HL-60 (cell line): Measurements from ENCODE around the gene RHNO1.

Source experiments
- CTCF ChIP-seq: IDR thresholded peaks from one replicate; pipeline ENCODE4 v1.5.1; 2011; ENCODE audit warnings: low read length, control low read depth, inconsistent platforms; ENCODE audit not compliant: insufficient read depth
- GABPA ChIP-seq: IDR thresholded peaks from 2 replicates; pipeline ENCODE4 v1.6.1; 2012; ENCODE audit warnings: low read depth
- POLR2AphosphoS5 ChIP-seq: IDR thresholded peaks from 2 replicates; pipeline ENCODE4 v1.6.1; 2012; ENCODE audit warnings: low read depth
- REST ChIP-seq: IDR thresholded peaks from 2 replicates; pipeline ENCODE4 v1.6.1; 2012; ENCODE audit warnings: low read depth; ENCODE audit not compliant: insufficient replicate concordance
- SPI1 ChIP-seq: IDR thresholded peaks from 2 replicates; pipeline ENCODE4 v1.6.1; 2012; ENCODE audit warnings: low read depth, mild to moderate bottlenecking, borderline replicate concordance

DNA sequence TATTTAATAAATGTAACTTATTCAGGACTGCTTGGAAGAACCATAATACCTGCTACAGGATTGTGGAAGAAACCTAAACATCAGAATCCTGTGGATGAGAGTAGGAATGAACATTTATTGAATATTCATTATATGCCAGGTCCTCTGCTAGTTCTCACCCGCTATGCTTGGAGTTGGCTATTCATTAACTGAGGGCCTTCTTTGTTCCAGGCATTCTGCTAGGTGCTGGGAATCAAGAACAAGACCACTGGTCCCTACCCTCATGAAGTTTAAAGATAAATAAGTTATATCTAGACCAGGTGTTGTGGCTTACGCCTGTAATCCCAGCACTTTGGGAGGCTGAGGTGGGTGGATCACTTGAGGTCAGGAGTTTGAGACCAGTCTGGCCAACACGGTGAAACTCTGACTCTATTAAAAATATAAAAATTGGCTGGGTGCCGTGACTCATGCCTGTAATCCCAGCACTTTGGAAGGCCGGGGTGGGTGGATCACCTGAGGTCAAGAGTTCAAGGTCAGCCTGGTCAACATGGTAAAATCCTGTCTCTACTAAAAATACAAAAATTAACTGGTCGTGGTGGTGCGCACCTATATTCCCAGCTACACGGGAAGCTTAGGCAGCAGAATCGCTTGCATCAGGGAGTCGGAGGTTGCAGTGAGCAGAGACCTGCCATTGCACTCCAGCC, 9.9 kb downstream of the RHNO1 start:
- TF ChIP-seq CTCF (no peak), POLR2AphosphoS5 (no peak), SPI1 (no peak), REST (no peak), GABPA (no peak)
